ENCODE results near the gene PKD2L1. TPM values are rescaled to one million over a fixed set of nuclear protein-coding genes. Genes with fewer than 3 reads are reported as not detected.
A peak's percentile ranks its signal among the peaks of the same experiment; 100 is the strongest.

PKD2L1 gene
- total RNA-seq, 2 experiments from 2014 or later = 0.76 TPM; not detected in 1

DNA sequence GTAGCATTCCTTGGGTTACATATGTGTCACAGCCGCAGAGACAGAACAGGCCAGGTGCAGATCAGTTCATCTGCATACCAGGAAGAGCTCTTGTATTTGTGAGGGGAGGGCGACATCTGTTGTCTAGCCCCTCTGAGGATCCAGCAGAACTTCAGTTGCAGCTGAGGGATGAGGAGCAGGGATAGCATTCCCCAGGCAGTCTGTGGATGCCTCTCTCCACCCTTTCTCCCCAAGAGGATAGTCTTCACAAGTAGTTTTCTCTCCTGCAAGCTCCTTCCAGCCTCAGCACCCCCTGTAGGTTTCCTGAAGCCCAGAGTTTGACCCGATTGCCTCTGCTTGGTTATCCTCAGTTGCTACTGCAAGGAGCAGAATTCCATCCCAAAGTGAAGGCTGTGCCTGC is 19.6 kb upstream of the PKD2L1 start:
- POLR2A ChIA-PET = interaction anchor here (0.6 to 8.5 kb wide), 10 partner anchors 10 to 186 kb away, joined by 3 to 88 read pairs (median 6); partner anchors contain the start of gene HIF1AN
- Histone ChIP-seq H3K79me2 (ENCODE audit: insufficient read depth, low read depth, low read length) (peaks cover 60% of the 10 kb centered on the region), H3K4me3 (ENCODE audit: low read depth, low read length, poor library complexity, severe bottlenecking) (peak overlapping the region; percentile 95), H3K9me3 (ENCODE audit: low read length) (no peaks in the 10 kb centered on the region), H3K27ac (ENCODE audit: low read depth, low read length, poor library complexity, severe bottlenecking) (no peak overlapping the region), H2AFZ (ENCODE audit: low read length) (no peak overlapping the region), H3K36me3 (ENCODE audit: insufficient read depth, low read length) (peaks cover 74% of the 10 kb centered on the region), H3K9me2 (ENCODE audit: insufficient read depth, low read length) (no peaks in the 10 kb centered on the region), H3K4me2 (ENCODE audit: low read length) (peak overlapping the region; percentile 88), H4K20me1 (ENCODE audit: insufficient read depth, low read length) (peaks cover 32% of the 10 kb centered on the region), H3K4me1 (ENCODE audit: insufficient read depth, low read length, poor library complexity, severe bottlenecking) (peaks cover 45% of the 10 kb centered on the region)
- BruUV-seq (replicated peaks) = no TSS peak
- TF ChIP-seq EZH2phosphoT487 (IDR thresholded peaks at IDR 0.05; ENCODE audit: borderline replicate concordance, low read depth, low read length) = no peak
- TF ChIP-seq, protein P1, sequence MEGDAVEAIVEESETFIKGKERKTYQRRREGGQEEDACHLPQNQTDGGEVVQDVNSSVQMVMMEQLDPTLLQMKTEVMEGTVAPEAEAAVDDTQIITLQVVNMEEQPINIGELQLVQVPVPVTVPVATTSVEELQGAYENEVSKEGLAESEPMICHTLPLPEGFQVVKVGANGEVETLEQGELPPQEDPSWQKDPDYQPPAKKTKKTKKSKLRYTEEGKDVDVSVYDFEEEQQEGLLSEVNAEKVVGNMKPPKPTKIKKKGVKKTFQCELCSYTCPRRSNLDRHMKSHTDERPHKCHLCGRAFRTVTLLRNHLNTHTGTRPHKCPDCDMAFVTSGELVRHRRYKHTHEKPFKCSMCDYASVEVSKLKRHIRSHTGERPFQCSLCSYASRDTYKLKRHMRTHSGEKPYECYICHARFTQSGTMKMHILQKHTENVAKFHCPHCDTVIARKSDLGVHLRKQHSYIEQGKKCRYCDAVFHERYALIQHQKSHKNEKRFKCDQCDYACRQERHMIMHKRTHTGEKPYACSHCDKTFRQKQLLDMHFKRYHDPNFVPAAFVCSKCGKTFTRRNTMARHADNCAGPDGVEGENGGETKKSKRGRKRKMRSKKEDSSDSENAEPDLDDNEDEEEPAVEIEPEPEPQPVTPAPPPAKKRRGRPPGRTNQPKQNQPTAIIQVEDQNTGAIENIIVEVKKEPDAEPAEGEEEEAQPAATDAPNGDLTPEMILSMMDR (conservative IDR thresholded peaks at IDR 0.05; ENCODE audit: low read length) = no peak
- CTCF ChIA-PET (ENCODE audit: unreplicated experiment) = interaction anchor here (0.6 kb wide), 1 partner anchor 10 kb away, joined by 3 read pairs; no protein-coding TSS in a partner anchor
- intact Hi-C loops (cut with micrococcal nuclease; ENCODE audit: unreplicated experiment) = no loop called here
- DNase-seq (ENCODE audit: low spot score) = no peak

DNA sequence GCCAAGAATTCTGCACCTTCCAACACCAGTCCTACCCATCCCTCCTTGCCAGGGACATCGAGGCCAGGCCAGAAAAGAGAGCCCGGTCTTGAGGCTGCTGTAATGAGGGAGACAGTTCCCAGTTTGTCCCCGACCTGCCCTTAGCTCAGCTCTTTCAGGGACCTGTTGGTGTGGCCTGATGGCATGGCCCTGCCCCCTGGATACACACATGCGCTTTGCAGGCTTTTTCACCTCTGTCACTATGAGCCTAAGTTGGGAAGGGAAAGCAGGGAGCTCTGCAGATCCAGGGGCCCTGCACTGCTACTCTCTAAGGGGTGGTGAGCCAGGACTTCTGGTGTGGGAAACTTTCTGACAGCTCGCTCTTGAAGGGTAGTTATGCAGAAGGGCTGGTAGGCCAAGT is 19.1 kb upstream of the PKD2L1 start:
- POLR2A ChIA-PET = interaction anchor here (0.6 to 8.5 kb wide), 11 partner anchors 9 to 187 kb away, joined by 3 to 88 read pairs (median 6); partner anchors contain the start of gene HIF1AN
- TF ChIP-seq, protein P1 (conservative IDR thresholded peaks at IDR 0.05; ENCODE audit: low read length) = no peak
- no peak for TF ChIP-seq EZH2phosphoT487 (IDR thresholded peaks at IDR 0.05; ENCODE audit: borderline replicate concordance, low read depth, low read length)

DNA sequence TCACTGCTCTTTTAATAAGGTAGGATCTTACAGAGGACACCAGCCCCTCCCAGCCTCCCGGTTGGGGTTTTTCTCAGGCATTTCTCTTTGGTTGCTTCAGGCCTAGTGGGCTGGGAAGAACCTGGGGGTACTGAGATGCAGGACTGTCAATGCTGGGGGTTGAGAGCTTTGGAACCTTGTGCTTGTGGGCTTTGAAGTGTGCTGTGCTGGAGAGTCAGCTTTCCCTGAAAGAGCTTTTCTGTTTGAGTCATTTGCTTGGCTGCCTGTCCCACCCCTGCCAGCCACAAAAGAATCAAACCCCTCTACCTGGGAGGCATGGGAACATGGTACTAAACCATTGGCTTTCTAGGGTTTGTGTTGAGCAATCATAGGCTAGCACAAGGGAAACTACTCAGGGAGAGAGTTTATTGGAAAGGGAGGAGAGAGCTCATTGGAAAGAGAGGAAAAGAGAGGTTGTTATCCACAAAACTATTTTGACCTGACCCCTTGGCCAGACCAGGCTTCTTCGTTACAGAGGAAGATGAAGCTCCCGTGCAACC is 18.4 kb upstream of the PKD2L1 start:
- H3K27ac ChIP-seq (ENCODE audit: low read depth, low read length, poor library complexity, severe bottlenecking) = peak overlapping the region; percentile 64
- TF ChIP-seq EZH2phosphoT487 (IDR thresholded peaks at IDR 0.05; ENCODE audit: borderline replicate concordance, low read depth, low read length) = no peak
- TF ChIP-seq, protein P1 (conservative IDR thresholded peaks at IDR 0.05; ENCODE audit: low read length) = no peak
- intact Hi-C loops (cut with micrococcal nuclease; ENCODE audit: unreplicated experiment) = no loop called here

More for the DNA sequence above, 19.1 kb upstream of the PKD2L1 start:
- Histone ChIP-seq H4K20me1 (ENCODE audit: insufficient read depth, low read length) (peaks cover 32% of the 10 kb centered on the region), H3K4me2 (ENCODE audit: low read length) (peak overlapping the region; percentile 88), H3K36me3 (ENCODE audit: insufficient read depth, low read length) (peaks cover 68% of the 10 kb centered on the region), H3K9me2 (ENCODE audit: insufficient read depth, low read length) (no peaks in the 10 kb centered on the region), H3K4me1 (ENCODE audit: insufficient read depth, low read length, poor library complexity, severe bottlenecking) (peaks cover 50% of the 10 kb centered on the region), H3K9me3 (ENCODE audit: low read length) (no peaks in the 10 kb centered on the region), H3K79me2 (ENCODE audit: insufficient read depth, low read depth, low read length) (peaks cover 60% of the 10 kb centered on the region), H3K27ac (ENCODE audit: low read depth, low read length, poor library complexity, severe bottlenecking) (no peak overlapping the region), H3K4me3 (ENCODE audit: low read depth, low read length, poor library complexity, severe bottlenecking) (peak overlapping the region; percentile 95), H2AFZ (ENCODE audit: low read length) (no peak overlapping the region)
- BruUV-seq (replicated peaks) = no TSS peak
- CTCF ChIA-PET (ENCODE audit: unreplicated experiment) = interaction anchor here (0.6 to 1.0 kb wide), 3 partner anchors 9 to 25 kb away, joined by 3 to 4 read pairs (median 3); no protein-coding TSS in a partner anchor
- no peak for DNase-seq (ENCODE audit: low spot score)
- intact Hi-C loops (cut with micrococcal nuclease; ENCODE audit: unreplicated experiment) = no loop called here

More for the DNA sequence above, 18.4 kb upstream of the PKD2L1 start:
- H3K79me2 ChIP-seq (ENCODE audit: insufficient read depth, low read depth, low read length) = peaks cover 60% of the 10 kb centered on the region
- H3K4me3 ChIP-seq (ENCODE audit: low read depth, low read length, poor library complexity, severe bottlenecking) = peak overlapping the region; percentile 95
- peak overlapping the region; percentile 88 for H3K4me2 ChIP-seq (ENCODE audit: low read length)
- no TSS peak for BruUV-seq (replicated peaks)
- H3K36me3 ChIP-seq (ENCODE audit: insufficient read depth, low read length) = peaks cover 62% of the 10 kb centered on the region
- peaks cover 32% of the 10 kb centered on the region for H4K20me1 ChIP-seq (ENCODE audit: insufficient read depth, low read length)
- ChIA-PET CTCF (ENCODE audit: unreplicated experiment) (interaction anchor here (1.0 kb wide), 1 partner anchor 25 kb away, joined by 4 read pairs; no protein-coding TSS in a partner anchor), POLR2A (interaction anchor here (1.0 to 8.5 kb wide), 8 partner anchors 9 to 30 kb away, joined by 3 to 88 read pairs (median 34); no protein-coding TSS in a partner anchor)
- peaks cover 55% of the 10 kb centered on the region for H3K4me1 ChIP-seq (ENCODE audit: insufficient read depth, low read length, poor library complexity, severe bottlenecking)
- no peaks in the 10 kb centered on the region for H3K9me3 ChIP-seq (ENCODE audit: low read length)
- DNase-seq (ENCODE audit: low spot score) = no peak
- no peaks in the 10 kb centered on the region for H3K9me2 ChIP-seq (ENCODE audit: insufficient read depth, low read length)
- H2AFZ ChIP-seq (ENCODE audit: low read length) = no peak overlapping the region
